Measurements from ENCODE around the gene MORN1.

Gene MORN1

DNA sequence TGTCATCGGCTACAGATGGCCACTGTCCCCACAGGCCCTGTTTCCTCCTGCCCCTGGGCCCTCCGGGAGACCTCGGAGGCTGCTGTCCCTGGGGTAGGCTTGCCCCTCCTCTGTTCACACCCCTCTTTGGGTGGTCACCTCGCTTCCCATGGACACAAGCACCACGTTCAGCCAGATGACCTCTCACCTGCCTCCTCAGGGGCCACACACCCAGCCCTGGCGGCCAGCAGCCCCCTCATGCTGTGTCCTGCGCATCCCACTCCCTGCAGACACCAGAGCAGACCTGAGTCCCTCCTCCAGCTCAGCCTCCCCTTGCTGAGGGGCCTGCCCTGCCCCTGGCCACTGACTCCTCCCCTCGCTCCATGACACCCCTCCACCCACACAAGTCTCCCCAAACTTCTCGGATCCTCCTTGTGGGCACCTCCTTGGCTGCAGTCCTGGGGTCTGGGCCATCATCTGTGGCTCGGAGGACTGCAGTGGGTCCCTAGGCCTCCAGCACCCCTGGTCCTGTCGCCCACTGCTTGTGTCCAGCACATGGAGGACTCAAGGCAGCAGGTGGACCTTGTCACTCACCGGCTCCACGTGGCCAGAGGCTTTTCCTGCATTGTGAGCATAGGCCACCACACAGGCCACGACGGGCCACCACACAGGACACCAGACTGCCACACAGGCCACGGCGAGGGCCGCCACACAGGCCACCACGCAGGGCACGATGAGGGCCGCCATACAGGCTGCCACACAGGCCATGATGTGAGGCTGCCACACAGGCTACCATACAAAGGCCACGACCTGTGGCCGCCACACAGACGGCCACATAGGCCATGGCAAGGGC is 51.1 kb downstream of the MORN1 start:
- no peak overlapping the region for H3K4me3 ChIP-seq (ENCODE audit: control insufficient read depth, low read depth, low read length)
- DNase-seq (ENCODE audit: low read depth), result no peak
- TF ChIP-seq, protein P1, sequence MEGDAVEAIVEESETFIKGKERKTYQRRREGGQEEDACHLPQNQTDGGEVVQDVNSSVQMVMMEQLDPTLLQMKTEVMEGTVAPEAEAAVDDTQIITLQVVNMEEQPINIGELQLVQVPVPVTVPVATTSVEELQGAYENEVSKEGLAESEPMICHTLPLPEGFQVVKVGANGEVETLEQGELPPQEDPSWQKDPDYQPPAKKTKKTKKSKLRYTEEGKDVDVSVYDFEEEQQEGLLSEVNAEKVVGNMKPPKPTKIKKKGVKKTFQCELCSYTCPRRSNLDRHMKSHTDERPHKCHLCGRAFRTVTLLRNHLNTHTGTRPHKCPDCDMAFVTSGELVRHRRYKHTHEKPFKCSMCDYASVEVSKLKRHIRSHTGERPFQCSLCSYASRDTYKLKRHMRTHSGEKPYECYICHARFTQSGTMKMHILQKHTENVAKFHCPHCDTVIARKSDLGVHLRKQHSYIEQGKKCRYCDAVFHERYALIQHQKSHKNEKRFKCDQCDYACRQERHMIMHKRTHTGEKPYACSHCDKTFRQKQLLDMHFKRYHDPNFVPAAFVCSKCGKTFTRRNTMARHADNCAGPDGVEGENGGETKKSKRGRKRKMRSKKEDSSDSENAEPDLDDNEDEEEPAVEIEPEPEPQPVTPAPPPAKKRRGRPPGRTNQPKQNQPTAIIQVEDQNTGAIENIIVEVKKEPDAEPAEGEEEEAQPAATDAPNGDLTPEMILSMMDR (conservative IDR thresholded peaks at IDR 0.05; ENCODE audit: control insufficient read depth, insufficient read depth, low read depth, low read length), result no peak

DNA sequence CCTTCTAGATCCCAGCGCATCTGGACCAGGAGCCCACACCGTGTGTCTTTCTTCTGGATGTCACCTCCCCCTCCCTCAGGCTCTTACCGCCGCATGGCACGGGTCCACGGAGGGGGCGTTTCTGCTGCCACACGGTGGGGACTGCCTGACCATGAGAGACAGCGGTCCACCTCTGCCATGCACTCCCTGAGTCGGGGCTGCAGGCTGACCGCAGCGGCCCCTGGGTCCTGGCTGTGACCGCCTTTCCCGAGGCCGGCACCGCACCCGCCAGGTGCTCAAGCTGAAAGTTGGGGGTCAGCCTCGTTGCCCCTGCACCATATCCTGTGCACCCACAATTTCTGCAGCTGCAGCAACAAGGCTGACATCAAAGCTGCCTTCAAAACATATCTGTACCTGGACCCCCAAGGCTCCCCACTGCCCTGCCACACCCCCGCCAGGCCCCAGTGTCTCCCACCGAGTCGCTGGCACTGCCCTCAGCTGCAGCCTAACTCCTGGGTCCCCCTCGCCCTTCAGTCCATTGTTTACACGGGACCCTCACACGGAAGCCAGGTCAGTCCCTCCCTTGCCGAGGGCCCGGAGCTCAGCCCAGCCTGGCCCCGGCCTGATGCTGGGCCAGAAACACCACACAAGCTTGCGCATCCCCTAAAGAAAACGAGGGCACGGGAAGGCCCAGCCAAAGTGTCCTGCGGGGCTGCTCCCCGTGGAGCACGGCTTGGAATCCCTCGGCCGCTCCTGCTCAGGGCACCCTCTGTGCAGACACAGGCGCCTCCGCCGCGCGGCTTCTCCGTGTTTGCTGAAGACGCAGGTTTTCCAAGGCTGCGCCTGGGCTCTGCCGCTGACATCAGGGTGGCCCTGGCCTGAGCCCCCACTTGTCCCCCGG is 51.9 kb downstream of the MORN1 start:
- TF ChIP-seq, protein P1 (conservative IDR thresholded peaks at IDR 0.05; ENCODE audit: control insufficient read depth, insufficient read depth, low read depth, low read length), result no peak
- no peak overlapping the region for H3K4me3 ChIP-seq (ENCODE audit: control insufficient read depth, low read depth, low read length)
- no peak for DNase-seq (ENCODE audit: low read depth)

DNA sequence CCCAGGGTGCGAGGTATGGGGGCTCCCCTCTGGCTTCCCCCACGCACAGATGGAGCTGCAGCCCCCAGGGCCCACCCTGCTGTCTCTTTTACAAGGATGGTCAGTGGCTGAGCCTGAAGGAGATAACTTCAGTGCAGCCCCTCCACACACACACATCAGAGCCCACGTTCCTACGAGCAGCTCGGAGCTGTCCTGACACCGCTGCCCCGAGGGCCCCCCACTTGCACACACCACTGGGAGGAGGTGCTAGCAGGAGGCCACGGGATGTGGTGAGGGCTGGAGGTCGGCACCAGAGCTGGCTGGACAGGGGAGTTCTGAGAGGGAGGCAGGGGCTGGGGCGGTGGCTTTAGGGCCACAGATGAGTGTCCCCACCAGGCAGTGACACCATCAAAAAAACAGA is 53.9 kb downstream of the MORN1 start:
- no peak overlapping the region for H3K4me3 ChIP-seq (ENCODE audit: control insufficient read depth, low read depth, low read length)
- DNase-seq (ENCODE audit: low read depth), result no peak
- TF ChIP-seq, protein P1 (conservative IDR thresholded peaks at IDR 0.05; ENCODE audit: control insufficient read depth, insufficient read depth, low read depth, low read length), result no peak

DNA sequence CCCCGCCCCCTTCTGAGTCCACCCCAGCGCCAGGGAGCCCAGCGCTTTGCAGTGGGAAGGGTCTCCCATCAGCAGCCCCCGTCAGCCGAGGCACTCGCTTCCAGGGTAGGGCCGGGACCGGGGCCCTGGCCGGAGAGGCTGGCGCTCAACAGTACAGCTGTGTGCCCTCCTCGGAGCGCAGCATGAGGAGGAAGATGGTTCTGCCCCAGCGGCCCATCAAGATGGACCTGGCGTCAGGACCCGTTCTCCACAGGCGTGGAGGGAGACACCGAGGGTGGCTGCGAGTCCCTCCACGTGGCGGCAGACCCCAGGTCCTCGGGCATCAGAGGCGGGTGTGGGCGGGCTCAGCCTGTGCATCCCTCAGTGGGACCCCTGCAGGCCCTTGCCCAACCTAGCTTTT is 54.3 kb downstream of the MORN1 start:
- no peak overlapping the region for H3K4me3 ChIP-seq (ENCODE audit: control insufficient read depth, low read depth, low read length)
- TF ChIP-seq, protein P1 (conservative IDR thresholded peaks at IDR 0.05; ENCODE audit: control insufficient read depth, insufficient read depth, low read depth, low read length), result no peak
- DNase-seq (ENCODE audit: low read depth), result no peak

DNA sequence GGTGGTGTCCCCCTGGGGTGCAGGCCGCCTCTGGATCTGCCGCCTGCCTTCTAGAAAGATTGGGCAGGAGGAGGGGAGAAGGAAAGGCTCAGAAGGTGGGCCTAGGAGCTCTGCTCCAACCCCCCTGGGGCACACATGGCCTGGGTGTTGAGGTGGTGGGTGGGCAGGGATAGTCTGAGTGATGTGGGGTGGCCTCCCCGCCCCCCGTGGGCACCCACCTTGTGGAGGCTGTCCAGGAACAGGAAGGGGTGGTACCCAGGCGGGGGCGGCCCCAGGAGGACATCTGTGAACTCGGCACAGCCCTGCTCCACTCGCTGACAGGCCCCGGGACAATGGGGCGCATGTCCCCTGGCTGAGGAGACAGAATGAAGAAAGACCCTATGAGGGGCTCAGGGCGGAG is 54.9 kb downstream of the MORN1 start:
- no peak overlapping the region for H3K4me3 ChIP-seq (ENCODE audit: control insufficient read depth, low read depth, low read length)
- DNase-seq (ENCODE audit: low read depth), result no peak
- TF ChIP-seq, protein P1 (conservative IDR thresholded peaks at IDR 0.05; ENCODE audit: control insufficient read depth, insufficient read depth, low read depth, low read length), result no peak

DNA sequence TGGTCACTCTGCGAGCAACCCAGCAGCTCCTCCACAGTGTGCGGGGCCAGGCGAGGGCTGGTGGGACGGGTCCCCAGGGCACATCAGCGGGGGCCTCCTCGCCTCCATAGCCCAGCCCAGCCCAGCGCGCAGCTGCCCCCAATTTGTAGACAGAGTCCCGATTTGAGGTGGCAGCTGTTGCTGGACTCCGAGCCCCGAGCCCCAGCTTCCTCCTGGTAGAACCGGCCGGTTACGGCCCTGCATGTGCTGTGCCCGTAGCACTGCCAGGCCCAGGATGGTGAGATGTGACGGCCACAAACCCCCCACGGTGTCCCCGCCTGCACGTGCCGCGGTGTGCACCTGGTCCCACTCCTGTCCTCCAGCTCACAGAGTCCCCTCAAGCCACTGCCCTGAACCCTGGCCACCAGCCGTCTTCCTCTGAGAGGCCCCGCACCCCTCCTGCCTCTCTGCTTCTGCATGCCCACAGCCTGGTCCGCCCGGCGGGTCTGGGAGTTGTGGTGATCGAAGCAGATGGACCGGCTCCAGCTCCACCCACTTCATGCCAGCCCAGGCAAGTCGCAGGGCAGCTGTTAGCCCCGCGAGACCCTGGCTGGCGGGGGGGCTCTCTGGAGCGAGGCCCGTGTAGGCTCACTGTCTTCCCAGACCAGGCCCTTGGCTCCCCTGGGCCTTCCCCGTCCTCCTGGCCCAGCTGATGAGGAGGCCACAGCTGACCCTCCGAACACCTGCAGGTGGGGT is 55.5 kb downstream of the MORN1 start:
- no peak for DNase-seq (ENCODE audit: low read depth)
- H3K4me3 ChIP-seq (ENCODE audit: control insufficient read depth, low read depth, low read length), result no peak overlapping the region
- TF ChIP-seq, protein P1 (conservative IDR thresholded peaks at IDR 0.05; ENCODE audit: control insufficient read depth, insufficient read depth, low read depth, low read length), result no peak
